GM06990 (cell line): ENCODE results near the gene CDK1.

ENCODE experiments used
- DNase-seq: peaks from one replicate; pipeline ENCODE4 v3.0.0-alpha.2; 2011; ENCODE audit not compliant: insufficient read length; ENCODE audit errors: extremely low read depth
- H3K27me3 ChIP-seq: replicated peaks from 2 replicates; pipeline ENCODE4 v1.6.0; 2011; ENCODE audit warnings: low read length; ENCODE audit not compliant: control insufficient read depth, insufficient read depth
- H3K36me3 ChIP-seq: 2 replicates; pipeline ENCODE4 v1.5.1; 2011; ENCODE audit warnings: low read length; ENCODE audit not compliant: control insufficient read depth, insufficient read depth
- H3K4me3 ChIP-seq: replicated peaks from 2 replicates; pipeline ENCODE4 v1.5.1; 2011; ENCODE audit warnings: low read depth, mild to moderate bottlenecking, control low read depth, low read length
- TF ChIP-seq, protein P1 (sequence below): IDR thresholded peaks from 2 replicates; pipeline ENCODE4 v1.5.1; 2011; ENCODE audit warnings: low read length, control low read depth, mild to moderate bottlenecking, inconsistent platforms; ENCODE audit not compliant: insufficient read depth, poor library complexity, severe bottlenecking

CDK1 gene

DNA sequence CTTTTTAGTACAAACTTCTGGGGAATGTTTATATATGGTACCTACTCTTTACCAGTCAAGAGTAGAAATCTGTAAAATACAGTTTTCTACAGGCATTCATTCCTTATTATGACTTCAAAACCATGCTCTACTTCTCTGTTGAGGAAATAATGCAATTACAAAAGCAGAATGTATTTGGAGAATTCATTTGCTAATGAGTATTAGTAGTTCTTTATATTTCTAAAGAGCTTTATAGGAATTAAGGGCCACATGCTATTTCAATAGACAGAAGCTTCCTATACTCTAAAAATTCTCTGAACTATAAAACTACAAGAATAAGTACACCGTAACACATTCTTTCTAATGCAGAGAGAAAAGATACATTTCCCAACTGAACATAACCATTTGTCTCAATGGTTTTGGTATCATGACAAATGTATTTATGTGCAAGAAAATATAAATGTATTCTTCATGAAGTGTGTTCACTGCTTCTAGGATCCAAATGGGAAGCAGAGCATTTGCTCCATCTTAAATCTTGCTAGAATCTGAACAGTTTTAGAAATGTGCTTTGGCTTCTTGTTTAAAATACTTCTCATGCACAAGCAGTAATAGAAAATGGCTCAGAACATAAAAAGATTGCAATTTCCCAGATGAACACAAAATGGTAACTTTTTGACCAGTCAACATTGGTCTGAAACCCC lies 21.8 kb downstream of the CDK1 start:
- DNase-seq: no peak
- H3K36me3 ChIP-seq: no peaks in the 10 kb centered on the region
- TF ChIP-seq, protein P1, sequence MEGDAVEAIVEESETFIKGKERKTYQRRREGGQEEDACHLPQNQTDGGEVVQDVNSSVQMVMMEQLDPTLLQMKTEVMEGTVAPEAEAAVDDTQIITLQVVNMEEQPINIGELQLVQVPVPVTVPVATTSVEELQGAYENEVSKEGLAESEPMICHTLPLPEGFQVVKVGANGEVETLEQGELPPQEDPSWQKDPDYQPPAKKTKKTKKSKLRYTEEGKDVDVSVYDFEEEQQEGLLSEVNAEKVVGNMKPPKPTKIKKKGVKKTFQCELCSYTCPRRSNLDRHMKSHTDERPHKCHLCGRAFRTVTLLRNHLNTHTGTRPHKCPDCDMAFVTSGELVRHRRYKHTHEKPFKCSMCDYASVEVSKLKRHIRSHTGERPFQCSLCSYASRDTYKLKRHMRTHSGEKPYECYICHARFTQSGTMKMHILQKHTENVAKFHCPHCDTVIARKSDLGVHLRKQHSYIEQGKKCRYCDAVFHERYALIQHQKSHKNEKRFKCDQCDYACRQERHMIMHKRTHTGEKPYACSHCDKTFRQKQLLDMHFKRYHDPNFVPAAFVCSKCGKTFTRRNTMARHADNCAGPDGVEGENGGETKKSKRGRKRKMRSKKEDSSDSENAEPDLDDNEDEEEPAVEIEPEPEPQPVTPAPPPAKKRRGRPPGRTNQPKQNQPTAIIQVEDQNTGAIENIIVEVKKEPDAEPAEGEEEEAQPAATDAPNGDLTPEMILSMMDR: no peak
- H3K27me3 ChIP-seq: no peaks in the 10 kb centered on the region
- no peak overlapping the region for H3K4me3 ChIP-seq

DNA sequence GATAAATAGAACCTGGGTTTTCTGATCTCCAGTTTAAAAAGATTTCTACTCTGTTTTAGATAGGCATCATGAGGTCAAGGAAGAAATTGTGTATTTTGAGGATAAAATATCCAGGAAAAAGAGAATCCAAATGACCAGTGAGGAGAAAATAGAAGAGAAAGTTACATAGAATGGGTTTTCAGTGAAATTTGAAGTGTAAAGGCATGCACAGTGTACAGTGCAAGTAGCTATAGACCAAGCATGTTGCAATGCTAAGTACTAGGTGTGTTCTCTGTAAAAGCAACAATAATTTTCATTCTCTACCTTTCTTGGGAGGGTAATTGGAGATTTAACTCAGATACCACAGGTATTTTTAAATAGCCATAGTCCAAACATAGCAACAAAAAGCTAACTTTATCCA lies 22.6 kb downstream of the CDK1 start:
- TF ChIP-seq, protein P1: no peak
- H3K36me3 ChIP-seq: no peaks in the 10 kb centered on the region
- no peak for DNase-seq

DNA sequence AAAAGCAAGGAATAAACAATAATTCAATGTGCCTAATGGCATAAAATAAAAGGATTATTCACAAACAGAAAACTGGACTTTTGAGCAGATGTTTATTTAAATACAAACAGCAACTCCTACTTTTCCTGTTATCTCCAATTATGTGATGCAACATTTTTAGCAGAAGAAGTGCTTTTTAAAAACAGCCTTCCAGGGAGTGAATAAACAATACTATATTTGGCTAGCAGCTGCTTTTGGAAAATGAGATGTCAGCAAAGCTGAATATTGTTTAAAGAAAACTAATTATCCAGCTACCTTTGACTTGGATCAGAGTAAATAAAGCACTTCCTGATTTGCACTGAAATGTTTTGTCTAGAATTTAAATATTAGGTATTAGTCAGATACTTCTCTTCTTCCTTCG lies 23.2 kb downstream of the CDK1 start:
- no peak for DNase-seq
- H3K4me3 ChIP-seq: no peak overlapping the region
- no peaks in the 10 kb centered on the region for H3K36me3 ChIP-seq
- TF ChIP-seq, protein P1: no peak
- no peaks in the 10 kb centered on the region for H3K27me3 ChIP-seq

More for the DNA sequence above, 22.6 kb downstream of the CDK1 start:
- Histone ChIP-seq H3K4me3 (no peak overlapping the region), H3K27me3 (no peaks in the 10 kb centered on the region)

DNA sequence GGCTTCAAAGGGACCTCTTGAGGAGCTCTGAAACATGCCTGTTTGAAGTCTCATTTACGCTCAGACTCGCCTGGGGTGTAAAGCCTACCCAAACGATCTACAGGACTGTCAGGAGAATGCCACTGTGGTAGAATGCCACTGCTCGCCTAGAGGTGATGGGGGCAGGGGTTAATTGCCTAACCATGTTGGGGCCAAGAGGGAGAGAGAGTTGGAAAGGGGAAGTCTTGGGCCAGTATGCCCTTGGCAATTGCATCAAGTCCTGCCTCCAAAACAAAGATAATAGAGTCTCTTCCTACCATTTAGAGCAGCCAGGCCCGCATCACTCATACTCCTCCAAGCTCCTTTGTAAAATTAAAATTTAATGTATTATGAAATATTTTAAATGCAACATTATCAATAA lies 25.2 kb downstream of the CDK1 start:
- no peak for DNase-seq
- no peak overlapping the region for H3K4me3 ChIP-seq
- TF ChIP-seq, protein P1: no peak
- H3K36me3 ChIP-seq: no peaks in the 10 kb centered on the region
- no peaks in the 10 kb centered on the region for H3K27me3 ChIP-seq

DNA sequence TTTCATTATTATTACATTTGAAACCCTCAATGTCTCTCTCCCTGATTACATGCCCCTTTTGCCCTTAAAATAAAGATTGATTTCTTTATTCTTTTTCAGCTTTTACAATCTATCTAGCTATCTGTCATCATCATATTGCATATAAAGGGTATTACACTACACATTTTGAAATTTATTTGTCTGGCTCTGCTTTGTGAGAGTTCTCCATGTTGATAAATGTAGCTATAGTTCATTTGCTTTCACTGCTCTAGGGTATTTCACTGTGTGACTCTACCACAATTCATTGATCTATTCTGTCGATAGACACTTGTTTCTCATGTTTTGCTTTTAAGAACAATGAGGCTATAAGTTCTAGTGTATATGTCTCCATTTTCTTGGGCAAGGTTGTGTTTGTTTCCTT lies 25.6 kb downstream of the CDK1 start:
- no peak overlapping the region for H3K4me3 ChIP-seq
- TF ChIP-seq, protein P1: no peak
- no peaks in the 10 kb centered on the region for H3K27me3 ChIP-seq
- no peak for DNase-seq
- H3K36me3 ChIP-seq: no peaks in the 10 kb centered on the region

DNA sequence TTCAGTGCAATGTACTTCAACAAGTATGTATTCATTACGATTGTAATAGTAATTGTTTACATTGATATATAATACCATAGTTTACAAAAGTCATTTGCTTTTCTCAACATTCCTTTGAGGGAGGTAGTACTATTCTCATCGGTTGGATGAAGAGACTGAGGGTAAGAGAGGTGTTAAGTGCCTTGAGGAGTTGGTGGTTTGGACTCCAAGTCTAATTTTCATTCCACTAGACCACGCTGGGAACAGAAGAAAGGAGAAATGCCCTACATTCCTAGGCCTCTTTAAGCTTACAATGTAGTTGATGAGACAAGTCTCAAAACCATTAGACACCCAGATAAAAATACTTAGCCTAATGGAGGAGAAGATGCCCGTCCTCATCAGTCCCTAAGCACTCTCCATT lies 28.6 kb downstream of the CDK1 start:
- Histone ChIP-seq H3K36me3 (no peaks in the 10 kb centered on the region), H3K4me3 (no peak overlapping the region), H3K27me3 (no peaks in the 10 kb centered on the region)
- TF ChIP-seq, protein P1: no peak
- no peak for DNase-seq
